Measurements from ENCODE around the gene GNB3.
A peak's percentile ranks its signal among the peaks of the same experiment; 100 is the strongest.
"Not testable (repeated sequence)": the region's sequence is repeated elsewhere in the genome, so short reads cannot be mapped to it uniquely, and the experiment has no call there.

The GNB3 gene

DNA sequence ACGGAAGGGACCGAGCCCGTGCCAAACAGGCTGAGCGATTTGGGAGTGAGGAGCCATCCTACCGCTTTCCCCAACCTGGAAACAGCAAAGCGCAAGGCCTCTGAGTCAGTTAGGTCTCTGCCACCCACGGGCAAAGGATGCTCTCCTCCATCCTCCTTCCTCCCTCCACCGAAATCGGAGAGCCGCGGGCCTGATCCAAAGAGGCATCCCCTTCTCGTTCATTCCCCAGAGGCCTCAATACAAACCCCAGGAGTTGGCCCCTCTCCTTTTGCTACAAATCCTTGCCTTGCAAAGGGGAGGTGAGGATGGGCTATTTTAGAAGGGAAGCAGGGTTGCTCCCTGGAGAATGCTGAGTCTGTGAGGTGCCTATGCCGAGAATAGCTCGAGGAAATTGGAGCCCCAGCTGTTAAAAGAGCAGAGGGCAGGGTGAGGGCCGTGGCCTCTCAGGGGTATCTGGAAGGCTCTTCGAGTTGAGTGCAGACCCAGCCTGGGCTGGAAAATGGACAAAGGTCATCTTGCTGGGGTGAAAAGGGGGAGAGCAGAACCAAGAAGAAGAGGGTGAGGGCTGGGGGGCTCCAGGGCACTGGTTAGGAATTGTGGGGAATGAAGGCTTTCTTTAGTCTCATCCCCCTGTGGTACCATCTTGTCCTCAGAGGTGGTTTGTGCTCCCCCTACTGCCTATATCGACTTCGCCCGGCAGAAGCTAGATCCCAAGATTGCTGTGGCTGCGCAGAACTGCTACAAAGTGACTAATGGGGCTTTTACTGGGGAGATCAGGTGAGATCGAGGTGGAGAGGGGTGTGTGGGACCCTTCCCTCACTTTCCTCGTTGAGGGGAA is 27.7 kb downstream of the GNB3 start:
- H3K27ac ChIP-seq (ENCODE audit: low read length) = no peak overlapping the region
- peak overlapping the region; percentile 91 for H3K4me3 ChIP-seq (ENCODE audit: low read length)
- no peaks in the 10 kb centered on the region for H3K27me3 ChIP-seq (ENCODE audit: control insufficient read depth, insufficient read depth, low read length)
- WGBS (ENCODE audit: insufficient coverage, insufficient read length) = no CpG with 5 or more reads among the region's 22 CpGs
- H3K9me3 ChIP-seq (ENCODE audit: control insufficient read depth, insufficient read depth, low read length) = no peaks in the 10 kb centered on the region
- peaks cover 27% of the 10 kb centered on the region for H3K36me3 ChIP-seq (ENCODE audit: control insufficient read depth, insufficient read depth, low read length)
- DNase-seq (ENCODE audit: low read depth, low spot score) = no peak
- peaks cover 9% of the 10 kb centered on the region for H3K4me1 ChIP-seq (ENCODE audit: control insufficient read depth, insufficient read depth, low read length)

DNA sequence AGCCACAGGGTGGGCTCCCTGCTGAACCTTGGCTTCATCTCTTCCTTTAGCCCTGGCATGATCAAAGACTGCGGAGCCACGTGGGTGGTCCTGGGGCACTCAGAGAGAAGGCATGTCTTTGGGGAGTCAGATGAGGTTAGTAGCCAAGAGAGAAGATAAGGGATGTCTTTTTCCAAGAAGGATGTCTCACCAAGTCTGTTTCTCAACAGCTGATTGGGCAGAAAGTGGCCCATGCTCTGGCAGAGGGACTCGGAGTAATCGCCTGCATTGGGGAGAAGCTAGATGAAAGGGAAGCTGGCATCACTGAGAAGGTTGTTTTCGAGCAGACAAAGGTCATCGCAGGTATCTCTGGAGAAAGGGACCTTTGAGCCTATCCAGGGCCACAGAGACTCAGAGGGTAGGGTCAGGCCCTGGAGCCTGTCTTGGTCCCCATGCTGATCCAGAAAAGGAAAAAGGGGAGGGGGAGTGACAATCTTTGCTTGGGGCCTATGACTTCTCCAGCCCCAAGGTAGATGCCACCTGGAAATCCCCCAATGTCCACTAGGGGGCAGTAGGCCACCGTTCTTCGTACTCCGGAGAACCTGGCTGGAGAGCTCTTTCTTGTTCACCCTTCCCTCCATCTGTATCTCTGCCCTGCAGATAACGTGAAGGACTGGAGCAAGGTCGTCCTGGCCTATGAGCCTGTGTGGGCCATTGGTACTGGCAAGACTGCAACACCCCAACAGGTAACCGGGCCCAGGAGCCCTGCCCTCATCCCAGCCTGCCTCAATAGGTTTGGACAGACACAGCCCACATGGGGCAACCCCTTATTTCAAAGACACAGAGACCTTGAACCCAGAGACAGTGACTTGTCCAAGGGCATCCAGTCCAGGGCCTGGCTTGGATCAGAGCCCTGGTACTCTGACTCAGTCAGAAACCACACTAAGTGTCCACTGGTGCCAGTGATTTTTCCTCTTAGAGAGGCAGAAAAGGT is 28.6 kb downstream of the GNB3 start:
- Histone ChIP-seq H3K27ac (ENCODE audit: low read length) (no peak overlapping the region), H3K36me3 (ENCODE audit: control insufficient read depth, insufficient read depth, low read length) (peaks cover 24% of the 10 kb centered on the region), H3K27me3 (ENCODE audit: control insufficient read depth, insufficient read depth, low read length) (no peaks in the 10 kb centered on the region), H3K4me1 (ENCODE audit: control insufficient read depth, insufficient read depth, low read length) (peaks cover 9% of the 10 kb centered on the region), H3K4me3 (ENCODE audit: low read length) (peak overlapping the region; percentile 91; the same call in 1 of the 2 replicates), H3K9me3 (ENCODE audit: control insufficient read depth, insufficient read depth, low read length) (no peaks in the 10 kb centered on the region)
- DNase-seq (ENCODE audit: low read depth, low spot score) = no peak
- no CpG with 5 or more reads among the region's 12 CpGs for WGBS (ENCODE audit: insufficient coverage, insufficient read length)

DNA sequence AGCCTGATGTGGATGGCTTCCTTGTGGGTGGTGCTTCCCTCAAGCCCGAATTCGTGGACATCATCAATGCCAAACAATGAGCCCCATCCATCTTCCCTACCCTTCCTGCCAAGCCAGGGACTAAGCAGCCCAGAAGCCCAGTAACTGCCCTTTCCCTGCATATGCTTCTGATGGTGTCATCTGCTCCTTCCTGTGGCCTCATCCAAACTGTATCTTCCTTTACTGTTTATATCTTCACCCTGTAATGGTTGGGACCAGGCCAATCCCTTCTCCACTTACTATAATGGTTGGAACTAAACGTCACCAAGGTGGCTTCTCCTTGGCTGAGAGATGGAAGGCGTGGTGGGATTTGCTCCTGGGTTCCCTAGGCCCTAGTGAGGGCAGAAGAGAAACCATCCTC is 29.6 kb downstream of the GNB3 start:
- not testable (repeated sequence) for H3K27ac ChIP-seq (ENCODE audit: low read length); H3K4me3 ChIP-seq (ENCODE audit: low read length); DNase-seq (ENCODE audit: low read depth, low spot score); H3K27me3 ChIP-seq (ENCODE audit: control insufficient read depth, insufficient read depth, low read length); H3K9me3 ChIP-seq (ENCODE audit: control insufficient read depth, insufficient read depth, low read length); H3K4me1 ChIP-seq (ENCODE audit: control insufficient read depth, insufficient read depth, low read length)
- WGBS (ENCODE audit: insufficient coverage, insufficient read length) = no CpG with 5 or more reads among the region's 4 CpGs
- peaks cover 18% of the 10 kb centered on the region for H3K36me3 ChIP-seq (ENCODE audit: control insufficient read depth, insufficient read depth, low read length)

DNA sequence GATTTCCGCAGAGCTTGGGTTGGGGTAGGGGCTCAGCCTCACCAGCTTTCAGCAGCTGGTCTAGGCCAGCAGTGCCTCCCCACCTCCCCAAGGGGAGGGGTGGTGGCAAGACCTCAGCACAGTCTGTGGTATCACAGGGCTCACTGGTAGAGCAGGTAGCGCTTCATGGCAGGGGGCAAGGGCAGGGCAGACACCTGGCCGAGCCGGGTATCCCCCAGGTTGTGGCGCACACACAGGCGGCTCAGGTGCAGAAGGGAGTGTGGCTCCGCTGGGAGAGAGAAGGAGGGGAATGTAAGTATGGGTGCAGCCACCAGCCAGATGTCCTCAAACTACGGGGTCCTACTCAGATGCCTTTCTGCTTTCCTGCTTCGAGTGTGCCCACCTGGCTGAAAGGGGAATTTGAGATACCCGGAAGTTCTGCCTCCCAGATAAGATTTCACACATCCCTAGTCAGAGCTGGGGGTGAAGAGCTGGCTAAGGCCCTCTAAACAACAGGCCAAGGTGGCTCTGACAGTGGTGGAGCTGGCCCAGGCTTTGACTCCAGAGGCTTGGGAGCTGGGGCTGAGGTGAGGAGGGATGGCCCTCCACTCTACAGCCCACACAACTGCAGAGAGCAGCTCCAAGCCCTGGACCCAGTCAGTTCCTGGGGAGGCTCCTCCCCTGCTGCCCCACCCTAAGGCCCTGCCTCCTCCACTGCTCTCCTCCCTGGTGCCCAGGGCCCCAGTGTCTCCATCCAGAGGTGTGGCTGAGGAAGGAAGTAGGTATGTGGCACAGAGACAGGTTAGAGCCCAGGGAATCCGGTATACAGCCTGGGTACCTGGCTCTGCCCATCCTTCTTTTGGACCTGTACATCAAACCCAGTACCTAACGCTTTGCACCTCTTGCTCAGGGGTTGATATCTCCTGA is 30.6 kb downstream of the GNB3 start:
- H3K27me3 ChIP-seq (ENCODE audit: control insufficient read depth, insufficient read depth, low read length) = no peaks in the 10 kb centered on the region
- peaks cover 20% of the 10 kb centered on the region for H3K36me3 ChIP-seq (ENCODE audit: control insufficient read depth, insufficient read depth, low read length)
- WGBS (ENCODE audit: insufficient coverage, insufficient read length) = no CpG with 5 or more reads among the region's 12 CpGs
- H3K27ac ChIP-seq (ENCODE audit: low read length) = no peak overlapping the region
- no peaks in the 10 kb centered on the region for H3K9me3 ChIP-seq (ENCODE audit: control insufficient read depth, insufficient read depth, low read length)
- no peak for DNase-seq (ENCODE audit: low read depth, low spot score)
- H3K4me3 ChIP-seq (ENCODE audit: low read length) = no peak overlapping the region; the same call in 1 of the 2 replicates
- peaks cover 6% of the 10 kb centered on the region for H3K4me1 ChIP-seq (ENCODE audit: control insufficient read depth, insufficient read depth, low read length)

DNA sequence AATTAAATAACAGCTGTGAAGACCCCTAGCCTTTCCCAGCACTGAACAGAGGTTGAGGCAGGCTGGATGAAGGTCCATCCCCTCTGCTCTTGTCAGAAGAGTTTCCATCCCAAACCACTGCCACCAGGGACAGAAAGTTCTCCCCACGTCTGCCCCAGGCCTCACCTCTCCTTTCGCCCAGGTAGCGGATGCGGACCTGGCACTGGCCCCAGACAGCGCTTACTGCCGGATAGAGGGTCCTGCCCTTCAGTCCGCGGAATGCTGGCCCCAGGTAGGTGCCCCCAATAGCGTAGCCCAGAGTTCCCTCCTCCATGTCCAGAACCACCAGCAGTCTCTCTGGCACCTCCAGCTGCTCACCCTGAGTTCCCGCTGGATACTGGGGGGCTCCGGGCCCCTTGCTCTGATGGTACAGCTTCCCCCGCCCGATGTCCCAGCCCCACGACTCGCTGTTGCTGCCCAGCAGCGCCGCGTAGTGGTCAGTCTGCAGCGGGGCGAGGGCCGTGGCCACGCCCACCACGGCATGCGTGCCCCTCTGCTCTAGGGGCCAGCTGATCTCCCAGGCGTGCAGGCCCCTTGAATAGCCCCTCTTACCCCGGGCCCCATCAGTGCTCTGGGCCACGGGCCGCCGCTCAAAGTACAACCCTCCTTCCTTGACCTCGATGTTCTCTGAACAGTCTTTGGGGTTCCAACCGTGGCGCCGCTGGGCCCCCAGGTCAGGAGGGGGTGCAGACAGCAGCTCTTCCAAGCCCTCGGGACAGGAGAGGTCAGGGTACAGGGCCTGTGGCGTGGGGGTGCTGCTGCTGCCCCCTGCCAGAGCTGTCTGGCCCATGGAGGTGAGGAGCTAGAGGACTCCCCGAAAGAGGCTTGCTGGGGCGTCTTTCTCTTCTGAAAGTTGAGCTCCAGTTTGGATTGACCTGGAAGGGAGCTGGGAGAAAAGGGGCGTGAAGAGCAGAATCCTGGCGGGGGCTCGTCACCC is 31.6 kb downstream of the GNB3 start:
- DNase-seq (ENCODE audit: low read depth, low spot score) = no peak
- WGBS (ENCODE audit: insufficient coverage, insufficient read length) = no CpG with 5 or more reads among the region's 40 CpGs
- Histone ChIP-seq H3K4me3 (ENCODE audit: low read length) (peak overlapping the region; percentile 90; the same call in 1 of the 2 replicates), H3K27ac (ENCODE audit: low read length) (no peak overlapping the region), H3K27me3 (ENCODE audit: control insufficient read depth, insufficient read depth, low read length) (no peaks in the 10 kb centered on the region), H3K36me3 (ENCODE audit: control insufficient read depth, insufficient read depth, low read length) (peaks cover 20% of the 10 kb centered on the region), H3K4me1 (ENCODE audit: control insufficient read depth, insufficient read depth, low read length) (peaks cover 4% of the 10 kb centered on the region), H3K9me3 (ENCODE audit: control insufficient read depth, insufficient read depth, low read length) (no peaks in the 10 kb centered on the region)

DNA sequence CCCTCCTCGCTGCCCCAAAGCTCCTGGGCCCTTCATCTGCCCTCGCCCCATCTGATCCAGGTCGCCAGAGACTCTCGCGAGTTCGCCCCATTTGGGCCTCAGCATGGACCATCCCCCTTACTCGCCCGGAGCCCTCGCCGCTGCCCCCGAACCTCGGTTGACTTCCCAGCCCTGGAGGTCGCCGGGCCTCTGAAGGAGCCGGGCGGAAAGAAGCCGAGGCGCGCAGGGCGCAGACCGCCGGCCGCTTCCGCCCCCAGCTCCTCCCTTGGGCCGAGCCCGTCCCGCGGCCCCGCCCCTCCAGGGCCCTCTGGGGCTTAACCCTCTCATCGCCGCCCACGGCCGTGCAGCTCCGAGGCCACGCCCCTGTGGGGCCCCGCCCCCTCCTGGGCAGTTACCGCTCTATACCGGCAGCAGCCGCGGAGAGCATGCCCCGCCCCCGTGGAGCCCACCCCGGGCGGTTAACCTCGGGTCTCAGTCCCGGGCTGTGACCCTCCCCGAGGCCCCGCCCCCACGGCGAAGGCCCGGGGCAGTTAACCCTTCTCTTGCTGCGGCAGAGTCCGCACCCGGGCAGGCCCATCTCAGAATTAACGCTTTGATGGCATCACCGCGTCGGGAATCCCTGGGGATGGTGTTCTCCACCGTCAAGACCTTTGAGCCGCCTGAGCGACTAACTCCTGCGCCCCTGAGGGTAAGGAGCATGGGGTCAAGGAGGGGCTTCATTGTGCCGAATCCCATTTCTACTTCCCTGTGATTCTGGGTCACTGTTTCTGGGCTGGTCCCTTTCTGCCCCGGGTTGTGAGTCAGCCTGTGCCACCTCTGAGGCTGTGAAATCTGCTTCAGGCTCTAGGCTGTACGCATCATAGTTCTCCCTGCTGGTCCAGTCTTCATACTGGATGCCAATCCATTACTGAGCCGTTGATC is 32.6 kb downstream of the GNB3 start, which contains the start of gene SPSB2:
Gene SPSB2 (minus strand): TSS at position 210 of the 921 bp plus-strand sequence. CDS start 402 bp downstream, outside the sequence.
- Histone ChIP-seq H3K9me3 (ENCODE audit: control insufficient read depth, insufficient read depth, low read length) (no peaks in the 10 kb centered on the region), H3K27me3 (ENCODE audit: control insufficient read depth, insufficient read depth, low read length) (no peaks in the 10 kb centered on the region), H3K4me1 (ENCODE audit: control insufficient read depth, insufficient read depth, low read length) (peaks cover 4% of the 10 kb centered on the region), H3K36me3 (ENCODE audit: control insufficient read depth, insufficient read depth, low read length) (peaks cover 20% of the 10 kb centered on the region), H3K27ac (ENCODE audit: low read length) (no peak within 1 kb of the TSS), H3K4me3 (ENCODE audit: low read length) (peak within 1 kb of the TSS; percentile 90; the same call in 1 of the 2 replicates)
- DNase-seq (ENCODE audit: low read depth, low spot score) = peak; percentile 100
- no CpG with 5 or more reads among the region's 66 CpGs for WGBS (ENCODE audit: insufficient coverage, insufficient read length)

DNA sequence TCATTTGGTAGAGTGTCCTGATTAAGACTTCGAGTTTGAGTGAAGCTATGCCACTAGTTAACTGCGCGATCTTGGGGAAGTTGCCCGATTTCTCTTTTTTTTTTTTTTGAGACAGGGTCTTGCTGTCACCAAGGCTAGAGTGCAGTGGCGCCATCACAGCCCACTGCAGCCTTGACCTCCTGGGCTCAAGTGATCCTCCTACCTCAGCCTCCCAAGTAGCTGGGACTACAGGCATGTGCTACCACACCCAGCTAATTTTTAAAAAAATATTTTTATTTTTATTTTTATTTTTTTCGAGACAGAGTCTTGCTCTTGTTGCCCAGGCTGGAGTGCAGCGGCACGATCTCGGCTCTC is 33.3 kb downstream of the GNB3 start:
- not testable (repeated sequence) for DNase-seq (ENCODE audit: low read depth, low spot score); H3K27me3 ChIP-seq (ENCODE audit: control insufficient read depth, insufficient read depth, low read length); H3K4me1 ChIP-seq (ENCODE audit: control insufficient read depth, insufficient read depth, low read length); H3K9me3 ChIP-seq (ENCODE audit: control insufficient read depth, insufficient read depth, low read length); H3K27ac ChIP-seq (ENCODE audit: low read length)
- H3K4me3 ChIP-seq (ENCODE audit: low read length) = peak overlapping the region; percentile 31; the same call in 1 of the 2 replicates
- peaks cover 20% of the 10 kb centered on the region for H3K36me3 ChIP-seq (ENCODE audit: control insufficient read depth, insufficient read depth, low read length)
- WGBS (ENCODE audit: insufficient coverage, insufficient read length) = no CpG with 5 or more reads among the region's 9 CpGs

DNA sequence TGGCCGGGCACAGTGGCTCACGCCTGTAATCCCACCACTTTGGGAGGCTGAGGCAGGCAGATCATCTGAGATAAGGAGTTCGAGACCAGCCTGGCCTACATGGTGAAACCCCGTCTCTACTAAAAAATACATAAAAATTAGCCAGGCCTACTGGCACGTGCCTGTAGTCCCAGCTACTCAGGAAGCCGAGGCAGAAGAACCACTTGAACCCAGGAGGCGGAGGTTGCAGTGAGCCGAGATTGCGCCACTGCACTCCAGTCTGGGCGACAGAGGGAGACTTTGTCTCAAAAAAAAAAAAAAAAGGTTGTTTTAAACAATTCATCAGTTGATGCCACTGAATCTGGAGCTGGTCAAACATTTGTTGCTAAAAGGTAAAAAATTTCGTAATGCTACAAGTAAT is 39.1 kb downstream of the GNB3 start:
- not testable (repeated sequence) for H3K4me3 ChIP-seq (ENCODE audit: low read length); H3K27me3 ChIP-seq (ENCODE audit: control insufficient read depth, insufficient read depth, low read length); H3K27ac ChIP-seq (ENCODE audit: low read length); H3K4me1 ChIP-seq (ENCODE audit: control insufficient read depth, insufficient read depth, low read length); H3K36me3 ChIP-seq (ENCODE audit: control insufficient read depth, insufficient read depth, low read length); DNase-seq (ENCODE audit: low read depth, low spot score); H3K9me3 ChIP-seq (ENCODE audit: control insufficient read depth, insufficient read depth, low read length)
- no CpG with 5 or more reads among the region's 11 CpGs for WGBS (ENCODE audit: insufficient coverage, insufficient read length)
